GM12878 (cell line): ENCODE results near the gene SLC25A26. TPM values are rescaled to one million over a fixed set of nuclear protein-coding genes. Genes with fewer than 3 reads are reported as not detected.

ENCODE experiments used
- ATAC-seq: fragments of 200-7000 bp; cut with Tn5 transposase; 3 replicates; pipeline ENCODE4 v1.9.1; 2020; ENCODE audit warnings: mild to moderate bottlenecking, moderate library complexity
- BruUV-seq: library from RNA; stranded (reverse); fragments of 400-500 nt; replicated peaks from 2 replicates; lab custom pipeline; 2021; lab: Mats Ljungman, UMichigan
- CTCF ChIA-PET: fragments of 300-600 bp; sonication (Branson Sonifier 250); formaldehyde crosslinking; extraction: SDS; loops from one replicate; lab custom pipeline; 2021; ENCODE audit warnings: inconsistent platforms; lab: Yijun Ruan, JAX
- POLR2A ChIA-PET: fragments of 350-600 bp; formaldehyde crosslinking; extraction: SDS; loops from one replicate; lab custom pipeline; 2021; ENCODE audit warnings: inconsistent platforms; lab: Charles Lee
- RAD21 ChIA-PET: fragments of 300-600 bp; sonication (Branson Sonifier 250); formaldehyde crosslinking; loops from one replicate; lab custom pipeline; 2023; ENCODE audit warnings: antibody characterized with exemption; ENCODE audit not compliant: unreplicated experiment; lab: Charles Lee
- SMC1A ChIA-PET: fragments of 300-600 bp; sonication (Branson Sonifier 250); formaldehyde crosslinking; loops from one replicate; lab custom pipeline; 2023; ENCODE audit not compliant: unreplicated experiment, uncharacterized antibody; lab: Charles Lee
- DNase-seq: peaks from one replicate; pipeline ENCODE4 v3.0.0-alpha.2; 2011; ENCODE audit warnings: low read depth, low spot score
- FAIRE-seq: peaks from 3 replicates; lab custom pipeline; 2011; peaks lifted over from hg19 to GRCh38; lab: Jason Lieb, UNC
- H2AFZ ChIP-seq: 2 replicates; pipeline ENCODE4 v1.6.0; 2011; ENCODE audit warnings: low read depth, low read length, control low read depth; ENCODE audit not compliant: control insufficient read depth
- H3K27ac ChIP-seq: 2 replicates; pipeline ENCODE4 v1.5.1; 2011; ENCODE audit warnings: control low read depth; ENCODE audit not compliant: control insufficient read depth, insufficient read depth
- H3K27me3 ChIP-seq, 2 experiments: replicated peaks in 1 of 2; 2 replicates each; pipeline versions ENCODE4 v1.6.0 to v1.6.1; 2011; ENCODE audit warnings: low read length in 1 of 2; ENCODE audit not compliant: control insufficient read depth in 2 of 2, insufficient read depth in 2 of 2
- H3K36me3 ChIP-seq, 2 experiments: 2 replicates each; pipeline ENCODE4 v1.5.1; 2011; ENCODE audit warnings: low read length in 1 of 2; ENCODE audit not compliant: control insufficient read depth in 2 of 2, insufficient read depth in 2 of 2
- H3K4me1 ChIP-seq: 2 replicates; pipeline ENCODE4 v1.6.1; 2011; ENCODE audit warnings: mild to moderate bottlenecking, low read length, moderate library complexity, mixed read lengths; ENCODE audit not compliant: control insufficient read depth, insufficient read depth
- H3K4me2 ChIP-seq: 2 replicates; pipeline ENCODE4 v1.6.0; 2011; ENCODE audit warnings: control low read depth; ENCODE audit not compliant: control insufficient read depth, insufficient read depth
- H3K4me3 ChIP-seq: fragments of 200-600 bp; sonication (generic); 2 replicates; pipeline ENCODE4 v1.5.1; 2016
- H3K79me2 ChIP-seq: 2 replicates; pipeline ENCODE4 v1.6.0; 2011; ENCODE audit warnings: low read length; ENCODE audit not compliant: control insufficient read depth, insufficient read depth
- H3K9ac ChIP-seq: 2 replicates; pipeline ENCODE4 v1.8.0; 2011; ENCODE audit warnings: low read length, control low read depth, mixed read lengths; ENCODE audit not compliant: control insufficient read depth, insufficient read depth
- H3K9me3 ChIP-seq: replicated peaks from 3 replicates; pipeline ENCODE4 v1.5.1; 2011; ENCODE audit warnings: mild to moderate bottlenecking, low read length; ENCODE audit not compliant: control insufficient read depth, insufficient read depth
- H4K20me1 ChIP-seq: 2 replicates; pipeline ENCODE4 v1.6.0; 2011; ENCODE audit not compliant: control insufficient read depth, insufficient read depth
- E4F1 ChIP-seq: fragments of 450-650 bp; IDR thresholded peaks from 2 replicates; pipeline ENCODE4 v1.6.1; 2018; ENCODE audit warnings: borderline replicate concordance, mild to moderate bottlenecking; ENCODE audit not compliant: partially characterized antibody
- EED ChIP-seq: sonication (generic); IDR thresholded peaks from 2 replicates; pipeline ENCODE4 v1.6.1; 2016; ENCODE audit warnings: antibody characterized with exemption, low read depth
- GATAD2B ChIP-seq: fragments of 450-650 bp; conservative IDR thresholded peaks from 2 replicates; pipeline ENCODE4 v1.6.1; 2017; ENCODE audit warnings: low read depth, mild to moderate bottlenecking, moderate library complexity
- WGBS: methylation state at CpG from one replicate; pipeline ENCODE4 v1.1.6; 2016; ENCODE audit warnings: low lambda C conversion rate; ENCODE audit not compliant: insufficient replicate concordance, insufficient coverage; ENCODE audit errors: missing lambda C conversion rate; 5-methylcytosine and 5-hydroxymethylcytosine counted together
- in situ Hi-C: fragments of 300-500 bp; cut with MboI; formaldehyde crosslinking; loops from 9 replicates; pipeline ENCODE4 v1.14.3; 2018; ENCODE audit warnings: mixed read lengths
- intact Hi-C: fragments of 100-400 bp; cut with micrococcal nuclease; formaldehyde crosslinking; loops from one replicate; pipeline ENCODE4 v1.14.2; 2022; ENCODE audit not compliant: unreplicated experiment
- polyA plus RNA-seq, 11 experiments: library from polyadenylated mRNA; depleted of rRNA in 4 of 11; unstranded in 6 of 11; stranded (reverse) in 5 of 11; fragments of >200 nt; fragmentation: Nextera tagmentation in 4 of 11; fragmentation: Illumina TruSeq in 1 of 11; extraction: Ambion mirVana in 4 of 11; extraction: Trizol in 1 of 11; gene quantifications; 1 replicate in 1 of 11; 2 replicates in 10 of 11; pipeline versions ENCODE4 v1.2.1 to v1.2.3, GENCODE V29; 2011 to 2016; ENCODE audit warnings: inconsistent platforms in 2 of 11, missing spikeins in 2 of 11, low read depth in 1 of 11
- total RNA-seq, 4 experiments: library from RNA; depleted of rRNA in 3 of 4; stranded (reverse); fragments of >200 nt in 3 of 4; fragmentation: Illumina TruSeq in 1 of 4; extraction: Trizol in 1 of 4; gene quantifications; 2 replicates each; pipeline versions ENCODE4 v1.2.1 to v1.2.3, GENCODE V29; 2013 to 2021

The SLC25A26 gene
- total and polyA plus RNA-seq, 10 of the 15 experiments (the other 5 are each of a cell fraction or from before 2014, with no cell fraction given): 14.6 to 49.7 (median 24.9) TPM

DNA sequence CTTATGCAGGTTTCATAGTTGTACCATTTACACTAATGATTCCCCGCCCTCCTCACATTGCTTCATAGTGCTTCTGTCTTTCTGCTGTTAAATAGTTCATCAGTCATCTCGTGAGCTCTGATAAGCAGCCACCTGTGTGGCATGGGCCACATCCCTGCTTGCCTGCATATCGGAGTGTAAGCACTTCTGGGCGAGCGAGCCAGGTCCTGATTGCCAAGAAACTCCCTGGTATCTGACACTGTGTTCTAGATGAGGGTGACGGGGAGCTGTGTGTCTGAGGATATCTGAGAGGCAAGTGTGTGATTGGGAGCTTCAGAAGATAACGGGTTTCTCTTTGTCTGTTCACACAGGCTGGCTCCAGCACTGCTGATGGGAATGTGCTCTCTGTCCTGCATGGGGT, 149.4 kb downstream of the SLC25A26 start (continued):
- TF ChIP-seq E4F1 (no peak), EED (no peak)

- CTCF ChIA-PET: interaction anchor here (1.7 to 3.7 kb wide), 2 partner anchors 94 to 117 kb away, joined by 3 to 19 read pairs; no protein-coding TSS in a partner anchor
- POLR2A ChIA-PET: no interaction called here
- WGBS: 88% methylated on average over 7 of the region's 7 CpGs
- FAIRE-seq (no peak), DNase-seq (no peak), ATAC-seq (no peak)
- no peaks in the 10 kb centered on the region for H3K27me3 ChIP-seq
- no peak overlapping the region for H3K4me2 ChIP-seq
- no peaks in the 10 kb centered on the region for H3K9me3 ChIP-seq
- H3K4me3 ChIP-seq: no peak overlapping the region
- no peaks in the 10 kb centered on the region; a peak in 1 of 4 replicates for H3K36me3 ChIP-seq
- no peaks in the 10 kb centered on the region for H3K4me1 ChIP-seq
- H3K79me2 ChIP-seq: no peaks in the 10 kb centered on the region
- no TSS peak for BruUV-seq
- no peak overlapping the region for H3K27ac ChIP-seq
- no peak overlapping the region for H3K9ac ChIP-seq
- TF ChIP-seq GATAD2B: no peak
- RAD21 ChIA-PET: interaction anchor here (1.4 to 1.6 kb wide), 2 partner anchors 94 to 118 kb away, joined by 3 to 8 read pairs; no protein-coding TSS in a partner anchor
- no peak overlapping the region for H2AFZ ChIP-seq
- intact Hi-C loops: no loop called here
- no peaks in the 10 kb centered on the region for H4K20me1 ChIP-seq
- SMC1A ChIA-PET: interaction anchor here (1.6 kb wide), 1 partner anchor 8 kb away, joined by 4 read pairs; no protein-coding TSS in a partner anchor
- in situ Hi-C loops: no loop called here
These were observed 150.6 kb downstream of the SLC25A26 start for GRCh38 chr3:66371432-66371831.
